Right renal pelvis (tissue), 4 donors: ENCODE results near the gene SEMA4D. TPM values are rescaled to one million over a fixed set of nuclear protein-coding genes. Genes with fewer than 3 reads are reported as not detected.

ENCODE experiments used
- DNase-seq, 4 donors: peaks; one replicate each; pipeline ENCODE4 v3.0.0-alpha.2; 2013; ENCODE audit warnings: low read depth in 4 of 4, low spot score in 3 of 4, missing footprints in 1 of 4
- polyA plus RNA-seq, 4 donors: library from polyadenylated mRNA; unstranded; fragments of 120-200 nt; gene quantifications; one replicate each; pipeline ENCODE4 v1.2.1, GENCODE V29; 2013; ENCODE audit not compliant: insufficient read length in 4 of 4

Gene SEMA4D
- polyA plus RNA-seq, 4 donors: 40.3 to 58.9 (median 47.4) TPM

GRCh38 chr9:89418882-89419640 lies 78.9 kb downstream of the SEMA4D start:
- DNase-seq: no peak

DNA sequence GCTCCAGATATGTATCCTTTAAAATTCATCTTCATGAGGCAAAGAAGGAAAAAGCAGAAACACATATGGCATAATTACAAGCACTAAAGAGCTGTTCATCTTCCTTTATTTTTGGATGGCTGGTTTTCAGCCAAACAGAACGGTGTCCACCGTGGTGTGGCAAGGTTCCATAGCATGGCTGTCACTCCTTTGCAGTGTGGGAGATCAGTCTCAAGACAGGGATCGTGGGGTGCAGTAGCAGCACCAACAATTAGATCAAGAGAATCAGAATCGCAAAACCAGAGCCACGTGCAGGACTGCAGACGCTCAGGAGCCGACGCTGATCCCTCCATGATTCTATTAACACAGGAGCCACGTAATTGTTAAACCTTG lies 79.5 kb downstream of the SEMA4D start:
- DNase-seq: no peak

GRCh38 chr9:89417832-89418473 lies 80.0 kb downstream of the SEMA4D start:
- no peak for DNase-seq

- DNase-seq: no peak
These were observed 83.1 kb downstream of the SEMA4D start for GRCh38 chr9:89414670-89415324.

- DNase-seq: no peak
These were observed 83.8 kb downstream of the SEMA4D start for GRCh38 chr9:89413963-89414638.

DNA sequence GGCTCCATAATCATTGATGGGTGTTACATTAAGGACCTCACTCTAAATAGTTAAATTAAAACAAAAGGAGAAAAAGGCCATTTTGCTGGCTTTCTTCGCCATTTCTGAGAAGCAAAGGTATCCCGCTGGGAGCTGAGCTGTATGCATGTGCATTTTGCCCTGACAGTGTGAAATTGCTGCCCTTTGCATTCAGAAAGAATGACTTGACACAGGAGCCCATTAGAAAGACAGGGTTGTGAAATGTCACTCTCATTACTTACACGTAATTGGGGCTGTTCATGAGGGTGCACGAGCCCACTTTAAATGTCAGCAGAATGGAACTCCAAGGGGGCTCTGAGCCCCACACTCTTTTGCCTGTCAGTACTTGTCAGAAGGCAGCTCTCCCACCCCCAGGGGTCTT lies 85.0 kb downstream of the SEMA4D start:
- DNase-seq: no peak

GRCh38 chr9:89412541-89412940 lies 85.4 kb downstream of the SEMA4D start:
- DNase-seq: no peak

DNA sequence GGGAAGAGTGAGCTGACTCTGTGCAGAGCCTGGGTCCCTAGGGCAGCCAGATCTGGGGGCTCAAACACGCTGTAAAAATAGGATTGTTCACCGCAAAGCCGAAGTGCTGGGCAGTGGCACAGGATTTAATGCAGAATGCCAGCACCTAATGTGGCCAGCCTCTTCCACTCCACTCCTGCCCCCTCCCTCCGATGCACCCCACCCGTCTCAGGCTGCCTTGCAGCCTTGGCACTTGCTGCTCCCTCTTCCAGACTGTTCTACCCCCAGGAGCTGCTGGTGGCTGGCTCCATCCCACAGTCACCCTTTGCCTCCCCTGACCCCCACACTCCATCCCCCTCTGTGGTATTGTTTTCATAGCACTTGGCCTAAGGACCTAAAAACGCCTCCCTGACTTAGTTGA lies 86.2 kb downstream of the SEMA4D start:
- no peak for DNase-seq

- no peak for DNase-seq
These were observed 87.1 kb downstream of the SEMA4D start for GRCh38 chr9:89410641-89411350.

- no peak for DNase-seq
These were observed 87.9 kb downstream of the SEMA4D start for GRCh38 chr9:89410022-89410421.

DNA sequence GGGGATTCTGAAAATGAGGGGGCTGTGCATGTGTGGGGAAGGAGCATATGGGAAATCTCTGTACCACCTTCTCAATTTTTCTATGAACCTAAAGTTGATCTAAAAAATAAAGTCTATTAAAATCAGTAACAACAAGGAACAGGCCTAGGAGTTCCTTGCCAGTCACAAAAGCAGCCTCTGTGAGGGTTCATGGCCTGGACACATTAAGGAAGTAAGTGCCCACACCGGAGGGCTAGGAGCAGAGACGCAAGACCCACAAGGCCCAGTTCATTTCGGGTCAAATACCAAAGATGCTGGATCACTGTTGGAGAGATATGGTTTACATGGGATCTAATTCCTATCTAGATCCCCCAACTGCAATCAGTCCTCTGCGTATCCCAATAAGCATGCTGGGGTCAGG lies 88.4 kb downstream of the SEMA4D start:
- no peak for DNase-seq

- no peak for DNase-seq
These were observed 89.2 kb downstream of the SEMA4D start for GRCh38 chr9:89408628-89409101.

DNA sequence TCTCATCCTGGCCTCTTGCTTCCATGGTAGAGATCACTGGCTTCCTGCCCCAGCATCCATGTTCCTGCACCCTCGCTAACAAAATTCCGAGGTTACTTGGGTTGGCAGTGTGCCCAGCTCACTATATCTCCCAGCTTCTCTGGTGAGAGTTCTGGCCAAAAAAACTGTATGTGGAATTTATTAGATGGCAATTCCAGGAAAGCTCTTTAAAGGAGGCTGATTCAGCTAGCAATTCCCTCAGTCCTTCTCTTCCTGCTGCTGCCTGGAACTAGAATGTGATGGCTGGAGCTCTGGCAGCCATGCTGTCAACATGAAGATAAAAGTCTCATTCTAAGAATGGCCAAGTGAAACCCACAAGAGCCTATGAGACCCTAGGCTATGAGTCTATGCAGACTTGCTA lies 90.8 kb downstream of the SEMA4D start:
- DNase-seq: no peak

DNA sequence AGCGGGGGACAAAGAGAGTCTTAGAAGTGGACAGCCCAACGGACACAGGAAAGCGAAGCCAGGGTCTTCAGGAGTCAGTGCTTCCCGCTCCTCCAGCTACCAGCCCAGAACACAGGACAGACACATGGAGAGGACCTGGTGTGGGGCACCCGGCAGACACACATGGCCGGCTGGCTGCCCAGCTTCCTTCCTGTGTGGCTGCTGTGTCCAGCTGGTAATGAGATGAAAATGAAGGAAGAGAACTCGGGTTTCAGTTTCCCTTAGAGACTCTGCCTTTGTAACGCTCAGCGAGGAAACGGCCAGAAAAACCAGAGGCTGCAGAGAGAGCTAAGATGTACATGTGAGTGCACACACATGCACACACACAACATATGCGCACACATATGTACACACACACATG lies 92.1 kb downstream of the SEMA4D start:
- DNase-seq: no peak

- DNase-seq: no peak
These were observed 93.8 kb downstream of the SEMA4D start for GRCh38 chr9:89404074-89404473.

GRCh38 chr9:89402695-89403427 lies 95.1 kb downstream of the SEMA4D start:
- DNase-seq: no peak

GRCh38 chr9:89400403-89401116 lies 97.4 kb downstream of the SEMA4D start:
- DNase-seq: no peak

DNA sequence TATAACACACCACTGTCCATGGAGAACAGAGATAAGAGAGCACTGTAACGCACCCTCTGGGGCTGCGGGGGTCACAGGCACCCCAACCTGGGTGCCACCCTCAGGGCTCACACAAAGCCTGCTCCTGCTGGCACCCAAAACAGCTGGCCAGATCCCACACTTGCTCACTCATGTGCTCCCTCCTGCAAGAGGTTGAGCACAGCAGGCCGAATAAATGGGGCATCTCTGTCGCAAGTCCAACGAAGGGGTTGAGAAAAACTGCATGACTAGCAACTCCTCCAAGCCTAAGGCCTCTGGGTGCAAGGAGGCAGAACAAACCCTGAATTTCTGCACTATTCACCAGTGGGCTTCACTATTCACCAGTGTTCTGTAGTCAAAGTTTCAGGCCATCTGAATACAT lies 99.3 kb downstream of the SEMA4D start:
- DNase-seq: no peak

DNA sequence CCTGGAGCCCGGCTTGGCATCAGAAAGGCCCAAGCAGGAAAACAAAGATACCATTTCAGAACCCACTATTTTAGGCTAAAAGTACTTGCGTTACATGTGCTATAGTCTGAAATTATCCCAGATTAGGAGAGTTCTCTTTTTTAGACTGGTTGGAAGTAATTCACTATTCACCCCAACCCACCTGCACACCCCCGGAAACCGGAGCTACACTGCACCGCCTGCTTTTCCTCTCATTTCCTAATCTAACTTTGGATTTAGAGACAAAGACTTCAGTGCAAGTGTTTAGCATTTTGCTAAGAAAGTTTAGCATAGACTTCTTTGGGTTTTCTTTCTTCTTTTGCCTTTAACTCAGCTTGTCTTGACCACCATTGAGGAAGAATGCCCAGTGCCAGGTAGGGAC lies 100.4 kb downstream of the SEMA4D start:
- DNase-seq: no peak
